ENCODE data around the gene CAMKMT.

The CAMKMT gene

DNA sequence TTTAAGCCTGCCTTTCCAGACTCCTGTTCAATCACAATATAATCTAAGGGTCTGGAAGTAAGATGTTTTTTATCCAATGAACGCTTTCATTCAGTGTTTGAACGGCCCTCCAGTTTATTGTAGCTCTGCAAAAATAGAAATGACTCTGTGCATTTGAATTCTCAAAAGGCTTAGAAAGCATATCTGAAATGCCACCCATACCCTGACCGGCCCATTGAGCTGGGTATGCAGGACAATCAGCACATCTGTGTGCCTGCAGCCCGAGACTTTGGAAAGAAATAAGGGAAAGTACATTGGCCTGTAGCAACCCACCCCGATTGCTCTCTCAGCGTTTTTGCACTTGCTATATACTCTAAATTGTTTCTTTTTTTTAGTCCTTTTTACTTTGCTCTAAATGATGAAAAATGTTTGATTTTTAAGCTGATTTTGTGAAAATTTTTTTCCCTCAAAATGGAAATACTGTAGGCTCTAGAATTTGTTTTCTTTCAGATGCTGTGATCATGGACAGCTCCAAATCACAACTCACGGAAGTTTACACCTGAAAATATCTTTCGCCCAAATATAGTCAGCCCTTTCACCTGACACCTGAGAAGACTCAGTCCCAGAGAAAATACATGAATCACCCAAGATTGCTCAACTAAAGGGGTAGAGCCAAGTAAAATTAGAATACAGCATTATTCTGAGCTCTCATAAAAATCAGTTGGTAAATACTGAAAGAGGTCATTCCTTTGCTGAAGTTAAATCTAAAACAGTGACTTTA, 385.3 kb downstream of the CAMKMT start:
- DNase-seq: no peak

DNA sequence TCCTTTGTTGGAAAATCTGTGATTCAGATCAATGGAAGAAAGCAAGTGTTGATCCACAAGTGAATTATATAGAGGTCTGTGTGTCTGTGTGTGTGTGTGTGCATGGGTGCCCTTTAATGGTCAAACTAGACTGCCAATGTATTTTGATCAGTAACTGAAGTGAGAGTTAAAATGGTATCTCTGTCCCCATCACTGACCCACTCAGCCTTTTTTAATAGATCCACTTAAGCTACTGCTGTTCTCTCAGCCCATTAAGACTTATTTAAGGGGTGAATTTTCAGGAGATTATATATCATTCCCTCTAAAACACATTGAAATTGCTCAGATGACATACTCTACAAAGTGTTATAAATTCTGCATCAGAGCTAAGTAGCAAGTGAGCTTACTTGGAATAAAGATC, 386.0 kb downstream of the CAMKMT start:
- DNase-seq: no peak

DNA sequence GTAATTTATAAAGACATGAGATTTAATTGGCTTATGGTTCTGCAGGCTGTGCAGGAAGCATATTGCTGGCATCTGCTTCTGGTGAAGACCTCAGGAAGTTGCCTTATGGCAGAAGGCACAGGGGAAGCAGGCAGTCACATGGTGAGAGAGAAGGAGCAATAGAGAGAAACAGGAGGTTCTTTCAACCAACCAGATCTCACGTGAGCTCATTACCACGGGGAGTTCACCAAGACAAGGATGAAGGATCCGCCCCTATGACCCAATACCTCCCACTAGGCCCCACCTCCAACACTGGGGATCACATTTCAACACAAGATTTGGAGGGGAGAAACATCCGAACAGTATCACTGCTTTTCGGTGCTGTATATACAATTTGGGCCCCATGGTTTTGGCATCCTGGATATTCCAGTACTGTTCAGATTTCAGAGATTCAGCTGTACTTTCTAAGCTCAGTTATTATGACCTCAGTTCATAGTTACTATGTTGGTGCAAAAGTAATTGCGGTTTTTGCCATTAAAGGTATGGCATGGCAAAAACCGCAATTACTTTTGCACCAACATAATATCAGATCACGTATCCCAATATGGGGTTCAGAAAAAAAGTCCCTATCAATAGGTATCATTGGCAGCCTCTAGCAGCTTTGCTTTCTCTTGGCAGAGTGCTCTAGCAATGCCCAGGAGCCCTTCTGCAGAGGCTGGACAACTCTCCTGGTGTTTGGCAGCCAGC, 390.2 kb downstream of the CAMKMT start:
- no peak for DNase-seq

DNA sequence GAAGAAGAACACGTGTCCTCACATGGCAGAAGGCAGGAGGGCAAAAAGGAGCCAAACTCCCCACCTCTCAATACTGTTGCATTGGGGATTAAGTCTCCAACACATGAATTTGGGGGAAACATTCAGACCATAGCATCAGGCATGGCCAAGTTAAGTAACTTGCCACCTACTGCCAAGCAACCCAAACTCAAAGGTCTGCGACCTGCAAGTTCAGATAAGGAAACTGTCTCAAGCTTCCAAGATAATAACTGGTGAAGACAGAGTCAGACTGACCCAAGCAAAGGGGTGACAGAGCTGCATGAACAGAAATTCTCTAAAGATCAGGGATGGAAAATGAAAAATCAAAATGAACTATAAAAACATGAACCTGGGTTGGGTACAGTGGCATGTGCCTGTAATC, 391.0 kb downstream of the CAMKMT start:
- DNase-seq: no peak

DNA sequence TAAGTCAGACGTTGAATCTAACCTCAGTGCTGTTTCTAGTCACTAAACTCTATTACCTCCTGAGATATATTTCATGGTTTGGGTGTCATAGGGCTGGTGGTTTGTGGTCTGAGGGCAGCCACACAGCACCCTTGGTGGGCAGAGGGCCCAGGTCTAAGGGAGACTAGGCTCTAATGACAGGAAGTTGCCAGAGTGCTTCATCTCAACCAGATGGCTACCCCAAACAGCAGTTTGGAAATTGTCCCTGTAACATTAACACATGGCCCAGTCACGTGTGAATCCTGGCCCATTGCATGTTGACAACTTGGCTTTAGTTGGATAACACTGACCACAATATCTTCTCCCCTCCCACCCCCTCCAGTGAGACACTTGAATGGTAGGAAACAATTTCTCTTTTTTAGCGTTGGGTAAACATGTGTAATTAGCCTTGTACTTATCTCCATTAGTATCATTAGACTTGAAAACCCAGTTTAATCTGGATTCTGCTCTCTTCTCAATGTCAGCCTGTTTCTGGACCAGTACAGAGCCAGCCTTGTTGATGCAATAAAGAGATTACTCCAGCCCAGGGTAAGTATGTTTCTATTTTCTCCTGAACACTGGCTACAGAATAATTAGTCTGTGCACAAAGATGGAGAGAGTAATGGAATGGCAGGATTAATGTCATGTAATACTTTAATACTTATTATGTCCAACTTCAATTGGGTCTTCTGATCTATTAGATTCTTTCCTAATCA, 392.0 kb downstream of the CAMKMT start:
- DNase-seq: no peak

DNA sequence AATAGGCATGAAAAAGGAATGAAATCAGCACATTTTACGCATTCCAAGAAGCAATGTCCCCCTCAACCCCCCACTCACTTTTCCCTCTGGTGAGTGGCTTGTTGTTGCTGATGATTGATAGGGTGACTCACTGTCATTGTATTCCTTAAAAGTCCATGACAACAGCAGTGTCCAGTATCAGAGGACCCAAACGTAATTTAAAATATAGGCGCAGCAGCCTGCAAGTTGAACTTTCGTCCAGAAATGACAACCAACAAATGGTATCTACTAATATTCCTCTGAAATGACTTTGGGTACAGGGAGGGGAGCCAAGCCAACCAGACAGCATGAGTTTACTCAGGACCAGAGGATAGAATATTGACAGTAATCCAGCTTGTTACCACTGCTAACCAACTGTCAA, 396.8 kb downstream of the CAMKMT start:
- DNase-seq: no peak

DNA sequence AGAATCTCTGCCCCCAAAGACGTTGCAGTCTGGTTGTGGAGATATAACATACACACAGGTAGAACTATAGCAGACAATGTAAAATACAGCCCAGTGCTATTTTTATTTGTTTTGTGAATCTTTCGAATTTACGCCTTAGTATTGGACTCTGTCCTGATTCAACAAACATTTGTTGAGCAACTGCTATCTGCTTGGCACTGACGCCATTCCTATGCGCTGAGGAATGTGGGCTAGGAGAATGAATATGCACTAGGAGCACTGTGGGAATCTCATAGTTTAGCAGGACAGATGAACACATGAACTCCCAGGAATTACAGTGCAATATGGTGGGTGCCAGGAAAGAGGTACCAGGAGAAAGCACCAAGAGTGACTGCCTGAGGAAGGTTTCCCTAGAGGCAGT, 398.1 kb downstream of the CAMKMT start:
- no peak for DNase-seq

DNA sequence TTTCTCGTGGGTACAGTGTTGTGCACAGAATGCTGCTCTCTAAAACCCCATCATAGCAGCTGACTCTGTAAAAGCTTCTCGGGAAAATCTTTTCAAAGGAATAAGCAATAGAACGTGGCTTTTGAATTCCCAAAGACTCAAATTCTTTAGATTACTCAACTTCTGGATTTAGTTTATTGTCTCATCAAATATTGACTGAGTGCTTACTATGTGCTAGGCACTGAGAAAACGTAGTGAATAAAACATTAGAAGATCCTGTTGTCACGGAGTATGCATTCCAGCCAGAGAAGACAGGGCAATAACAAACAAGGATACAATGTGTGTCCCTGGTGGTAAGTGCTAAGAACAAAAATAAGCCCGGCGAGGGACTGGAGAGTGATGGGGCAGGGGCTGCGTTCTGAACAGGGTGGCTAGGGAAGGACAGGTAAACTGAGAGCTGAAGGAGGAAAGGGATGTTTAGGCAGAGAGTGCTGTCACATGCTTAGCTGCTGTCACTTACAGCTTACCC, 401.6 kb downstream of the CAMKMT start:
- no peak for DNase-seq

DNA sequence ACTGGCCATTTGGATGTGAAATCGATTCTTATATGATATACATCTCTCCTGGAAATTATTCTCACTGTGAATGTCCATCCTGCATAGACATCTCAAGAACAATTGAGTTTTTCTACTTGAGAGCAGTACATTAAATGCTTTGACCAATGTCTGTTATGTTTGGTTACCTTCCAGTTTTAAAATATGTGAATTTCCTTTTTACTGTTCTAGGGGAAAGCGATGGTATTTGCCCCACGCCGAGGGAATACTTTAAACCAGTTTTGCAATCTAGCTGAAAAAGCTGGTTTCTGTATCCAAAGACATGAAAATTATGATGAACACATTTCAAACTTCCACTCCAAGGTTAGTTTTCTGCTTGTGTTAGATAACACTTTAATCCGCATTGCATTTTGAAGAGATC, 404.5 kb downstream of the CAMKMT start:
- DNase-seq: no peak

DNA sequence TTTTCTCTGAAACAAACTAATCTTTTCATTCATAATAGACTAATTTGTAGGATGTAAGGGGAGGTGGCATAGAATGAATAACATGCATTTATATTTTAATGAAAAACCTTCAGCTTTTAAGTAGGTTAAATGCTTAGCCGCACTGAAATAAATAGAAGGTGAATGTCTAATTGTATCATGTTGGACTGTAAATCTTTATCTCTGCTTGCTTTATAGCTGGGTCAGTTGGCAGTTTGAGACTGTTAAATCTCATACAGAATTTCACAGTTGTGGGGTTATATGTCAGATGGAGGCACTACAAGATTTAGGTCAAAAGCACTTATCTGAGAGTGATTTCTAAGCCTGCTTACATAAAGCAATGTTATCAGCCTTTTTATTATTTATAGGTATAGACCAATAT, 405.0 kb downstream of the CAMKMT start:
- DNase-seq: no peak

DNA sequence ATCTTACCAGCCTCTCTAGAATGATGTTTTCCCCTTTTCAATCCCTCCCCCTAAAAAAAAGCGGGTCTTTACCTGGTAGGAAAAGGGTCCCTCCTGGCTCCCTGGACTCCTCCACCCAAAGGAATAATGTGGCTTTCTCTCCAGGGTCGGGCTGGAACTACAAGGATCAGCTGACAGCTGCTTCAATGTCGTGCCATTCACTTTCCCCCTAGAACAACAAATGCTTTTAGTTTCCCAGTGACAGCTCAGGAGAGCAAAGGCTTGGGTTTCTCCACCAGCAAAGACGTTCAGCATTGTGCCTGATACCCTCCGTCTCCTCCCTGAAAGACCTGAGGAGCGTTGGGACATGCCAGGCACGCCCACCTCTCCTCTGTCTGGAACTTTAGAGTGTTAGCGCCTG, 405.9 kb downstream of the CAMKMT start:
- DNase-seq: no peak

DNA sequence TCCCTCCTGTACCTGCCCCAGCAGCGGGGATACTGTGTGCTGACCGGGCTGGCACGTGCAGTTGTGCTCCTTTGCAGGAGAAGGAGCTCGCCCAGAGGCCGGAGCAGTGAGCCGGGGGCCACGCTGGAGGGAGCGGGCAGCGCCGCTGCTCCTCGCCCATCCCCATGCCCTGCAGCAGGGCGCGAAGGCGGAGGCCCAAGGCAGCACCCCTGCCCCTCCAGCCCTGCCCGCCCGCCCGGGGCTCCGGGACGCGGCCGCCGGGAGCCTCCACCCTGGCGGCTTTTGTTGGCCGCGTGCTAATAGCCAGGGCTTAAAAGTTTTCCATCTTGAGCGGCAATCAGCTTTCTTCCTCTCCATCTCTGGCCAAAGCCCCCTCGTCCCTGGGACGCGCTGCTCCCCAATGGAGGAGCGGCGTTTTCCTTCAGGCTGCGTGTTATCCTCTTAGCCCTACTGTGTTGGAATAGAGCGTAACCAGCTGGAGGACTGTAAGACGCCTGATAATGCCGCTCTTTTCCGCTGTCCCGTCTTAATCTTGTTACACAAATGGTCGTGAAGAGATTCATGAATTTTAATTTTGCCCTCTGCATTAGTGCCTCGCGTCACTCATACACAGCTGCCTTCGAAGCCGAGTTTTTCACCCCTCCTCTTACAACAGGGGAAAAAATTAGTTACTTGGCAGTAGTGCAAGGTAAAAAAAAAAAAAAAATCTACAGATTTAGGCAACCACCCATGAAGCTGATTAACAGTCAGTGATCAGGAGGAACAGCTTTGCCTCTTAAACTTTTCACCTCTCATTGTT, 406.9 kb downstream of the CAMKMT start:
- no peak for DNase-seq

DNA sequence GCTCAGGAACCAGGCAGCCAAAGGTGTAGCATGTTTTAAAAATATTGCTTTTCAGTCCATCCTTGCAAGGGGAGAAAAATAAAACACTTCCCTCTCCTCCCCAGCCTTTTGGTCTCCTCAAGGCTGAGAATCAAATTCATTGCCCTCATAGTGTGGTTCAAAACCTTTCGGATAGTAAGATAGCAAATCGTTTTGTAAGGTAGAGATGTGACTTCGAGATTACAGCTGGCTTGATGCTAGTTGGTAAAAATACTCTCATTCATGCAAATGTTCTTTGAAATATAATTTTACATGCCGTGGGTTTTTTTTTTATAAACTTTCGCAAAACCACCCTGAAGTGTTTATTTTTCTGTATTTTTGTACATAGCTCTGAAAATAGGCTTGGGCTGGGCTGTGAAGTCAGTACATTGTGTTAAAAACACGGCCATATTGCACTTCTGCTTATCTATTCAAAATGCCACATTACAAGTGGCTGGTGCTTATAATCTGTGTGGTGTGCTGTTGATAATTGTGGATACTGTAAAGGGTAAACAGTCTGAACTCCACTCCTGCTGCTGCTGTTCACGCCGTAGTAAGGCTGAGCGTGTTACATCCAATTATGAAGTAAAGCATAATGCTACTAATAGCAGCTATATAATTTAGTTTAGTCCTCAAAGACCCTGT, 407.7 kb downstream of the CAMKMT start:
- no peak for DNase-seq

DNA sequence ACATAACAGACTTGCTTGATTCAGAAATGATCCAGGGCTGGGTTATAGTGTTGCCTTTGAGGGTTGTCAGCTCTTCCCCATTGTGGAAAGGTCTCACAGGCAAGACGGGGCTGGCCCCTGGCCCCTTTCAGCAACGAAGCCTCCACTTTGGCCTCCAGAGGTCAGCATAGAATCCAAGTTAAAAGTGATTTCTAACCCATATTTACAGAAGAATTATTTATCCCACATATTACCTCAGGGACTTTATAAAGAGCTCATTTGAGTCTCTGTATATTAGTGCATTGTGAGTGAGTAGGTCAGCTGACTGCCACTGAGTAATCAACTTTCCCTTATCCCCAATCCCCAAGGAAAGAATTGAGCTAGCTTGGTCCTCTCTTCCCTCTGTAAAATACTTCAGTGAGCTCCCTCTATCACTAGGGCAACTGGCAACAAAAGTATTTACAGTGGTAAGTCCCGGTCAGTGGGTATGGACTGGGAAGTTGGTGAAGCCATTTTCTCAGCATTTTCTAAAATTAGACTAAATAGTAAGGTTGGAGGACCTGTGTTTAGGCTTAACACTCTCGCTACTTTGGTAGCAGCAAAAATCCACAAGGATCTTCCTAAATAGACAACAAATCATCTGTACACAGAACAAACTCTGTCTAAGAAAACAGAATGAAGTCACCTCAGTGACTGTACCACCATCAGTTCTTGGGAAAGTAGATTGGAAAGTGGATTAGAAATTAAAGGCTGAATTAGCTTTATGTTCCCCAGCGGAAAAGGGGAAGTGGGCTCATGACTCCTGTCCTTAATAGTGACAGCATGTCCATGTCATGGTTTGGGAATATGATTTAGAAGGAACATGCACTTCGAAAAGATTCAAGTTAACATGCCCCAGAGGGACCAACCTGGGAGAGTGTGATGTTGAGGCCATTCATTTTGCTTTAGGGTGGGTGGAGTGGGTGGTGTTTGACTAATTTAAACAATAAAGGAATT, 408.8 kb downstream of the CAMKMT start:
- no peak for DNase-seq

DNA sequence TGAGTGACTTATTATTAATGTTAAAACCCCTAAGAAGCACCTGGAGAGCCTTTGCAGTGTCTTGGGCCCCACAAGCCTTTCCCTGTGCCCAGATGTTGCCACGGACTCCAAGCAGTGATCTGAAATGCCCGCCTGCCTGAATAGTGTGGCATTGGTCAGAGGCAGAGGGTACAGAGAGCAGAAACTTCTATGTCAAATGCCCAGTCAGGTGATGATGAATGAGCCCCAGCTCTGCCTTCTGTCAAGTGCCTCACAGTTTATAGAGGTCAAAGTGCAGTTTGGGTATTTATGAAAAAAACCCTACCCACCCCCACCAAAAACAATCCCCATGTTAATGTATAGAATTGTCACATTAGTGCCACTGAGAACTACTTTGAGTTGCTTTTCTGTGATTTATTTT, 409.8 kb downstream of the CAMKMT start:
- DNase-seq: no peak

DNA sequence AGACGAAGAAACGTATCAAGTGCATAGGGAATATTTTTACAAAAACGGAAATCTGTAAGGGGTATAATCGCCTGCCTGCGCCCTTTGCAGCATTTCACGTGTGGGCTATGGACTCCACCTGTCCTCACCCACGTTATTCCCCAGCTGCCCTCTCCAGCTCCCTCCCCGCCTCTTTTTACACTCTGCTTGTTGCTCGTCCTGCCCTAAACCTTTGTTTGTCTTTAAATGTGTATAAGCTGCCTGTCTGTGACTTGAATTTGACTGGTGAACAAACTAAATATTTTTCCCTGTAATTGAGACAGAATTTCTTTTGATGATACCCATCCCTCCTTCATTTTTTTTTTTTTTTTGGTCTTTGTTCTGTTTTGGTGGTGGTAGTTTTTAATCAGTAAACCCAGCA, 410.4 kb downstream of the CAMKMT start:
- DNase-seq: no peak

DNA sequence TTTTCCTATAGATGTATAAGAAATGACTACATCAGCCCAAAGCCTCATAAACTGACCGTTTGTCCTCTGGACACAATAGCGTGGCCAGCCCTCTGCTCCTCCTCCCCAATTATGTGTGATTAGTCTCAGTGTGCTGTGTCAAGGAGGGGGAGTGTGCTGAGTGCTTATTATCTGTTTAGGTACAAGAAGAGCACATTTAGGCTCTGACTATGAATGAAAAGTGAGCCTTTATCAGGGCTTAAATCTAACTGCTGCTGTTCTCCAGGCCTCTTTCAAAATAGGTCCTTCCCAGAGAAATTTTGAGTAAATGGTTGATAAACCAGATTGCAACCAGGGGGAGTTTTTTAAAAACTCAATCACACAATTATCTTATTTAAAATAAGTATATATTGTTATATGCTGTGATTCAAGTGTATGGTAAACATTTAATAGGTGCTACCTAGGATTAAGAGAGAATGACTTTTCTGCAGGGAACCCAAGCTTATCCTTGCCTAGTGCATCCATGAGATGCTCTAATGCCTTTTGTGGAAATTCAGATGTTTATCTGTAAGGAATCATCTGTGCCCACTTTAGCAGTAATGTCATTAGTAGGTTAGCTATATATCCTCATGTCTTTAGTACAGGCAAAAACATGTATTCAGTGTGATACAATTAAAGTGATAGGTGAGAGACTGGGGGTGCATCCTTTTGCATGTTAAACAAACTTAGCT, 411.1 kb downstream of the CAMKMT start:
- no peak for DNase-seq

DNA sequence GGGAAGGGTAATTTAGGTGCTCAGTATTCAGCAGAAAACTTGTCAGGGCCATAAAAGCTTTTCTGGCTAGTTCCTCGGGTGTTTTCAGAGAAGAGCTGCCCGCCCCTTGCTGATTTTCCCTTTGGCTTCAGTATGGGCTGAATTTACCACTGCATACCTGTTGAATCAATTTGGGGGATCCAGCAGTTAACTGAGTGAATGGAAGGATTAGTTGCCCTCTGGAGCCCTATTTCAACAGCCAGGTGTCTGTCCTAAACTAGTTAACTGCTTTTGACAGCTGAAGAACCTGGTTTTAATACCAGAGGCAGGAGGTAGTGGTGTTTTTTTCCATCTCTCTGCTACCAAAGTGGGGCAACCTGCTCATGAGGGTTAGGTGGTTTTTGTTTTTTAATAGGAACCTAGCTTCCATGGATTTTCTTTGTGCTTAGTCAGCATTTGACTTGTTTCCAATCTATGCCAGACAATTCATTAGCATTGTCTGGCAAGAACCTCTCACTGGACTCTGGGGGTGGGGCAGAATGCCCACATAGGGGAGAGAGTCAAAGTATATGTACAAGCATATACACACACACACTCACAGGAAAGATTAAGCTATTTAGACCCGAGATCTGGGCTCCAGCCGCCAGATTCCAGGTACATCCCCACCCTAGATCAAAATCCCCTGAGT, 413.2 kb downstream of the CAMKMT start:
- no peak for DNase-seq

DNA sequence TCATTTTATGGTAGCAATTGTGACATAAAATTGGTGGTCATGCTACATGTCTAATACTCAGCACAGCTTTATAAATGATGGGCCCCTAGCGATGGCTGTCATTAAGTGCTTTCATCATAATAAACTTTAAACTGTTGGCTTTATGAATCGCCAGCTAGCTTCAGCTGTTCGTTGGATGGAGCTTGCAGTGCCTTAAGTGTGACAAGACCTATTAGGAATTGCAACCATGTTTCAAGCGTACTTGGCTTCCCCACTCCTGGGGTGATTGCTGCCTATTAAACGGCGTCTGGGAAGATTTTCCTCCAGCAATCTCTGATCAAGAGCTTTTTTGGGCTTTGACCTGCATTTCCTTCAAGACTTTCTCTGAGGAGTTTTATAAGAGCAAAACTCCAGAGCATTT, 415.3 kb downstream of the CAMKMT start:
- no peak for DNase-seq

DNA sequence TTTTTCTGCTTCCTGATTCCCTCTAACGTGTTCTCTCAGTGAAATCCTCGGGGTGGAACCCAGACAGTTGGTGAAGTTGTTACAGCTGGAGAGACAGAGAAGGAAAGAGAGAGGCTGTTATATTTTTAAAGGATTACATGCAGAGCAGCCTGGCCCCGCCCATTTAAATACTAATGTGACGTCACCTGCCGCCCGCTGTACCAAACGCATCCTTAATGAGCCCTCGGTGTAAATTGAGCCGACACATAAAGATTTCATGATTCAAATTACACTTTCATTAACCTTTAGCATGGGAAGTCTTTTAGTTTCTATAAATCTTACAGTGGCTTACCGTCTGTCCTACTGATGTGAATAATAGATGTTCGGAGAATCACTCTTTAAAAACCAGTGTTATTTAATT, 415.8 kb downstream of the CAMKMT start:
- DNase-seq: peak; percentile 11
